PC-9 (cell line): ENCODE results near the gene FBXO24. TPM values are rescaled to one million over a fixed set of nuclear protein-coding genes. Genes with fewer than 3 reads are reported as not detected.

ENCODE experiments used
- BruUV-seq: library from RNA; stranded (reverse); fragments of 400-500 nt; replicated peaks from 2 replicates; lab custom pipeline; 2021; lab: Mats Ljungman, UMichigan
- CTCF ChIA-PET: fragments of 300-600 bp; sonication (Branson Sonifier 250); formaldehyde crosslinking; loops from one replicate; lab custom pipeline; 2022; ENCODE audit warnings: antibody characterized with exemption; lab: Charles Lee
- POLR2A ChIA-PET: fragments of 300-600 bp; sonication (Branson Sonifier 250); formaldehyde crosslinking; loops from one replicate; lab custom pipeline; 2022; ENCODE audit warnings: antibody characterized with exemption; ENCODE audit not compliant: unreplicated experiment; lab: Charles Lee
- DNase-seq, 2 experiments: peaks; one replicate each; pipeline versions ENCODE4 v3.0.0 to v3.0.0-alpha.2; 2015 to 2022; ENCODE audit warnings: mixed read lengths in 1 of 2
- H2AFZ ChIP-seq: fragments of 200-600 bp; sonication (generic); 2 replicates; pipeline ENCODE4 v1.8.1; 2017; ENCODE audit warnings: antibody characterized with exemption
- H3F3A ChIP-seq: fragments of 200-600 bp; sonication (generic); 2 replicates; pipeline ENCODE4 v1.8.1; 2017; ENCODE audit warnings: antibody characterized with exemption, mild to moderate bottlenecking, low read depth; ENCODE audit not compliant: insufficient read depth
- H3K27ac ChIP-seq: fragments of 200-600 bp; sonication (generic); 2 replicates; pipeline ENCODE4 v1.6.1; 2016; ENCODE audit warnings: mixed run types
- H3K27me3 ChIP-seq: fragments of 200-600 bp; sonication (generic); 2 replicates; pipeline ENCODE4 v1.6.1; 2016; ENCODE audit warnings: low read depth, mixed run types; ENCODE audit not compliant: insufficient read depth
- H3K36me3 ChIP-seq: fragments of 200-600 bp; sonication (generic); 2 replicates; pipeline ENCODE4 v1.6.1; 2016; ENCODE audit warnings: low read depth, mixed run types
- H3K4me1 ChIP-seq: fragments of 200-600 bp; sonication (generic); replicated peaks from 2 replicates; pipeline ENCODE4 v1.6.1; 2016; ENCODE audit warnings: mixed run types; ENCODE audit not compliant: insufficient read depth
- H3K4me2 ChIP-seq: fragments of 200-600 bp; sonication (generic); 2 replicates; pipeline ENCODE4 v1.6.1; 2017; ENCODE audit warnings: mixed run types
- H3K4me3 ChIP-seq: fragments of 200-600 bp; sonication (generic); 2 replicates; pipeline ENCODE4 v1.6.1; 2016; ENCODE audit warnings: mixed run types
- H3K79me2 ChIP-seq: fragments of 200-600 bp; sonication (generic); 2 replicates; pipeline ENCODE4 v1.6.1; 2017; ENCODE audit warnings: low read depth, mixed run types
- H3K9me2 ChIP-seq: fragments of 200-600 bp; sonication (generic); 2 replicates; pipeline ENCODE4 v1.8.1; 2017; ENCODE audit warnings: mild to moderate bottlenecking; ENCODE audit not compliant: insufficient read depth
- H3K9me3 ChIP-seq: fragments of 200-600 bp; sonication (generic); 2 replicates; pipeline ENCODE4 v1.8.1; 2016; ENCODE audit warnings: low read depth; ENCODE audit not compliant: insufficient read depth
- H4K20me1 ChIP-seq: fragments of 200-600 bp; sonication (generic); 2 replicates; pipeline ENCODE4 v1.8.1; 2017; ENCODE audit not compliant: insufficient read depth
- EZH2 ChIP-seq: fragments of 200-600 bp; sonication (generic); IDR thresholded peaks from 2 replicates; pipeline ENCODE4 v1.8.0; 2017; ENCODE audit warnings: antibody characterized with exemption, low read depth
- intact Hi-C: fragments of 100-400 bp; cut with micrococcal nuclease; formaldehyde crosslinking; loops from one replicate; pipeline ENCODE4 v1.10.0; 2022; ENCODE audit not compliant: unreplicated experiment
- total RNA-seq: library from RNA; stranded (reverse); gene quantifications from 2 replicates; pipeline ENCODE4 v1.2.3, GENCODE V29; 2021
- TF ChIP-seq, protein P1 (sequence below): fragments of 200-600 bp; sonication (generic); conservative IDR thresholded peaks from 2 replicates; pipeline ENCODE4 v1.6.1; 2017; ENCODE audit warnings: mixed run types, antibody characterized with exemption, mild to moderate bottlenecking, moderate library complexity

FBXO24 gene
- total RNA-seq, 1 experiment from 2014 or later, result 2.7 TPM

DNA sequence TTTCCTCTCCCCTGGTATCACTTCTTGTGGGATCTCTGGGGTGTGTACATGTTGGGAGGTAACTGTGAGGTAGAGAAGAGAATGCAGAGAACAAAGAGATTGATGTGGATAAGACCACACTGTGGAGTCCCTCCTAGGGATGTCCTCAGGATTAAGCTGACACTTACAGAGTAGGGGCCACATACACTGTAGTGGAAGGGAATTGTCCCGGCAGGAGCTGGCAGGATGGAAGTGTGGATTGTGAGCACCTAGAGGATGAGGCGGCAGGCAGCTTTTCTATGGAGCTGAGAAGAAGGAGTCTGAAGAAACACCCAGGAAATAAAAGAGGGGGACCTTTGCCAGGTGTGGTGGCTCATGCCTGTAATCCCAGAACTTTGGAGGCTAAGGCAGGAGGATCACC, 33.6 kb upstream of the FBXO24 start:
- Histone ChIP-seq H3K9me3 (no peaks in the 10 kb centered on the region), H4K20me1 (no peaks in the 10 kb centered on the region), H3K4me2 (no peak overlapping the region), H2AFZ (no peak overlapping the region), H3K27me3 (no peaks in the 10 kb centered on the region), H3K4me1 (peaks cover 15% of the 10 kb centered on the region), H3K4me3 (no peak overlapping the region), H3K27ac (no peak overlapping the region), H3K36me3 (no peaks in the 10 kb centered on the region; the same call in none of the 2 replicates), H3K79me2 (peaks cover 22% of the 10 kb centered on the region), H3F3A (peaks cover 20% of the 10 kb centered on the region), H3K9me2 (no peaks in the 10 kb centered on the region)
- no peak for TF ChIP-seq EZH2
- TF ChIP-seq, protein P1, sequence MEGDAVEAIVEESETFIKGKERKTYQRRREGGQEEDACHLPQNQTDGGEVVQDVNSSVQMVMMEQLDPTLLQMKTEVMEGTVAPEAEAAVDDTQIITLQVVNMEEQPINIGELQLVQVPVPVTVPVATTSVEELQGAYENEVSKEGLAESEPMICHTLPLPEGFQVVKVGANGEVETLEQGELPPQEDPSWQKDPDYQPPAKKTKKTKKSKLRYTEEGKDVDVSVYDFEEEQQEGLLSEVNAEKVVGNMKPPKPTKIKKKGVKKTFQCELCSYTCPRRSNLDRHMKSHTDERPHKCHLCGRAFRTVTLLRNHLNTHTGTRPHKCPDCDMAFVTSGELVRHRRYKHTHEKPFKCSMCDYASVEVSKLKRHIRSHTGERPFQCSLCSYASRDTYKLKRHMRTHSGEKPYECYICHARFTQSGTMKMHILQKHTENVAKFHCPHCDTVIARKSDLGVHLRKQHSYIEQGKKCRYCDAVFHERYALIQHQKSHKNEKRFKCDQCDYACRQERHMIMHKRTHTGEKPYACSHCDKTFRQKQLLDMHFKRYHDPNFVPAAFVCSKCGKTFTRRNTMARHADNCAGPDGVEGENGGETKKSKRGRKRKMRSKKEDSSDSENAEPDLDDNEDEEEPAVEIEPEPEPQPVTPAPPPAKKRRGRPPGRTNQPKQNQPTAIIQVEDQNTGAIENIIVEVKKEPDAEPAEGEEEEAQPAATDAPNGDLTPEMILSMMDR, result no peak
- no peak for DNase-seq
- BruUV-seq, result no TSS peak
- POLR2A ChIA-PET, result no interaction called here
- CTCF ChIA-PET, result interaction anchor here (0.7 kb wide), 1 partner anchor 36 kb away, joined by 4 read pairs; no protein-coding TSS in a partner anchor
- intact Hi-C loops, result no loop called here

DNA sequence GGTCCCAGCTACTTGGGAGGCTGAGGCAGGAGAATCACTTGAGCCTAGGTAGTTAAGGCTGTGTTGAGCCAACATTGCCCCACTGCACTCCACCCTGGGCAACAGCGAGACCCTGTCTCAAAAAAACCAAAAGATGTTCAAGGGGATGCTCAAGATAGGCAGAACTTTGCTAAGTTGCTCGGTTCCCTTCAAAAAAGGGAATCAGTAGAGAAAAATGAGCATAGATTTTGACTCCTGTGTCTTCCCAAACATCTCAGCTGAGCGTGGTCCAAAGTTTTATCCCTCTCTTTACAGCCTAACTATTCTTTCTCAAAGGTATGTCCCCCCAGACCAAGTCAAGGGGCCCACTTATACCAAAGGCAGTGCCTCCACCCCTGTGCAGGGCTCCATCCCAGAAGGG, 33.1 kb upstream of the FBXO24 start:
- H3K27me3 ChIP-seq, result no peaks in the 10 kb centered on the region
- H3K4me1 ChIP-seq, result peaks cover 10% of the 10 kb centered on the region
- H3K27ac ChIP-seq, result no peak overlapping the region
- peaks cover 17% of the 10 kb centered on the region for H3K79me2 ChIP-seq
- no peak overlapping the region for H3K4me2 ChIP-seq
- BruUV-seq, result no TSS peak
- H3K9me2 ChIP-seq, result no peaks in the 10 kb centered on the region
- POLR2A ChIA-PET, result no interaction called here
- CTCF ChIA-PET, result interaction anchor here (0.7 kb wide), 1 partner anchor 36 kb away, joined by 4 read pairs; no protein-coding TSS in a partner anchor
- H3K36me3 ChIP-seq, result no peaks in the 10 kb centered on the region; the same call in none of the 2 replicates
- H3K4me3 ChIP-seq, result no peak overlapping the region
- peaks cover 15% of the 10 kb centered on the region; the same call in 1 of the 2 replicates for H3F3A ChIP-seq
- no peaks in the 10 kb centered on the region for H3K9me3 ChIP-seq
- no peak overlapping the region for H2AFZ ChIP-seq
- H4K20me1 ChIP-seq, result no peaks in the 10 kb centered on the region
- intact Hi-C loops, result no loop called here
- no peak for DNase-seq
- TF ChIP-seq, protein P1, result no peak
- no peak for TF ChIP-seq EZH2

DNA sequence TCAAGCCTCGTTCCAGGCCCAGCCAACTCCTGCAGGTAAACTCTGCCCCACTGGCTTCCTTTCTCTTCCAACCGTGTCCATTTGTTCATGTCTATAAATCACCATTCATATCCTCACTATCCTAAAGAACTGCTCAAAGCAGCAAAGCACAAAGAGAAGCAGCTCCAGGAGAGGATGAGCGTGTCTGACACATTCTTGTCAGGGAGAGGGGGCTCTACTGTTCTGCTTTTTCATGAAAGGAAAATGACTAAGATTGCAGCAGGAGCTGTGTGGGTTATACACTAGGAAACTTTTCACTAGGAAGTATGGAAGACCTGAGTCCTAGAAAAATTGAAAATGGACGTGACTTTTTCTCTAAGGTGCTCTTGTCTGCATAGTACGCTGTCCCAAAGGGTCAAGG, 30.4 kb upstream of the FBXO24 start:
- H3F3A ChIP-seq, result peaks cover 15% of the 10 kb centered on the region
- no peaks in the 10 kb centered on the region for H4K20me1 ChIP-seq
- DNase-seq, result no peak
- BruUV-seq, result no TSS peak
- H3K9me3 ChIP-seq, result no peaks in the 10 kb centered on the region
- H3K4me3 ChIP-seq, result no peak overlapping the region
- H3K4me2 ChIP-seq, result no peak overlapping the region
- TF ChIP-seq, protein P1, result no peak
- TF ChIP-seq EZH2, result no peak
- intact Hi-C loops, result no loop called here
- CTCF ChIA-PET, result no interaction called here
- H3K36me3 ChIP-seq, result no peaks in the 10 kb centered on the region; the same call in 1 of the 2 replicates
- H3K27me3 ChIP-seq, result no peaks in the 10 kb centered on the region
- no peak overlapping the region for H2AFZ ChIP-seq
- no peaks in the 10 kb centered on the region for H3K9me2 ChIP-seq
- POLR2A ChIA-PET, result no interaction called here
- no peaks in the 10 kb centered on the region for H3K79me2 ChIP-seq
- H3K4me1 ChIP-seq, result 0 out of 2 replicates have a peak, but pooled peaks cover 8% of the 10 kb centered on the region
- H3K27ac ChIP-seq, result no peak overlapping the region
